DOHH2 (cell line): ENCODE results near the gene COL5A1.
"Not testable (repeated sequence)": the region's sequence is repeated elsewhere in the genome, so short reads cannot be mapped to it uniquely, and the experiment has no call there.

Experiments used
- CTCF ChIP-seq: fragments of 200-600 bp; sonication (generic); IDR thresholded peaks from one replicate; pipeline ENCODE4 v1.5.1; 2014; ENCODE audit warnings: antibody characterized with exemption, mild to moderate bottlenecking, low read depth, low read length; ENCODE audit not compliant: poor library complexity, severe bottlenecking
- EZH2phosphoT487 ChIP-seq: fragments of 200-600 bp; sonication (generic); IDR thresholded peaks from 2 replicates; pipeline ENCODE4 v1.6.1; 2017; ENCODE audit warnings: borderline replicate concordance, mild to moderate bottlenecking, antibody characterized with exemption, low read length, moderate library complexity, mixed read lengths

GRCh38 chr9:134668977-134669376 lies 27.4 kb downstream of the COL5A1 start:
- TF ChIP-seq CTCF, EZH2phosphoT487: not testable (repeated sequence)
